C4-2B (cell line): ENCODE data around the gene ITSN1.

ENCODE experiments used
- ZFX ChIP-seq: fragments of 450-650 bp; IDR thresholded peaks from 2 replicates; pipeline ENCODE4 v1.6.1; 2017
- TF ChIP-seq, protein P1 (sequence below): fragments of 450-650 bp; conservative IDR thresholded peaks from 2 replicates; pipeline ENCODE4 v1.5.1; 2017; ENCODE audit warnings: mild to moderate bottlenecking

DNA sequence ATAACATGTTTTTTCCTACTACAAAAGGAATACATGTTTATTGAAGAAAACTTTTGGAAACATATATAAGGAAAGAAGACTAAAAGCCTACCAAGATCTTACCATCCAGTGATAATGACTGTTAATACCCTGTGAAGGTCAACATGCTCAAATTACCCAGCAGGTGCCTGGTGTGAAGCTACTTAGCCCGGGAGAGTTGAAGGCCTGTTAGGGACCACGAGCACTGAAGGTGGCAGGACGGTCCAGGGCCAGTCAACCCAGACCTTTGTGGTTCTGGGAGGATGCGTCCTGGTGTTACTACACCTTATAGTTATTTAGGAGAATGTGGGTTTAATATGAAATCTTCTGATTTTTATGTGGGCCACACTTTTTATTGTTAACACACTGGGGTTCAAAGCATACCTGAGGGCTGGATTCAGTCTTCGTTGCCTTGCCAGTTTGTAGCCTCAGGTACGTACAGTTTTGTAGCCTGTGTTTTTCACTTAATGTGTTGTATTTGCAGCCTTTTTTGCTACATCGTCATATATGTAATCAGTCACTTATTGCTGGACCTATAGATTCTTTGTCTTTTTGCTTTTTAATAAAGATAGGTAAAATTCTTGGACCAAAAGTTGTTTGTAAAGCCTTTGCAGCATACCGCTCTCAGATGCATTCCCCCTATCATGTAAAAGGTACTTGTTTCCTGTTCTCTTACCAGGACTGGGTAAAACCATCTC, 9.8 kb downstream of the ITSN1 start:
- TF ChIP-seq, protein P1, sequence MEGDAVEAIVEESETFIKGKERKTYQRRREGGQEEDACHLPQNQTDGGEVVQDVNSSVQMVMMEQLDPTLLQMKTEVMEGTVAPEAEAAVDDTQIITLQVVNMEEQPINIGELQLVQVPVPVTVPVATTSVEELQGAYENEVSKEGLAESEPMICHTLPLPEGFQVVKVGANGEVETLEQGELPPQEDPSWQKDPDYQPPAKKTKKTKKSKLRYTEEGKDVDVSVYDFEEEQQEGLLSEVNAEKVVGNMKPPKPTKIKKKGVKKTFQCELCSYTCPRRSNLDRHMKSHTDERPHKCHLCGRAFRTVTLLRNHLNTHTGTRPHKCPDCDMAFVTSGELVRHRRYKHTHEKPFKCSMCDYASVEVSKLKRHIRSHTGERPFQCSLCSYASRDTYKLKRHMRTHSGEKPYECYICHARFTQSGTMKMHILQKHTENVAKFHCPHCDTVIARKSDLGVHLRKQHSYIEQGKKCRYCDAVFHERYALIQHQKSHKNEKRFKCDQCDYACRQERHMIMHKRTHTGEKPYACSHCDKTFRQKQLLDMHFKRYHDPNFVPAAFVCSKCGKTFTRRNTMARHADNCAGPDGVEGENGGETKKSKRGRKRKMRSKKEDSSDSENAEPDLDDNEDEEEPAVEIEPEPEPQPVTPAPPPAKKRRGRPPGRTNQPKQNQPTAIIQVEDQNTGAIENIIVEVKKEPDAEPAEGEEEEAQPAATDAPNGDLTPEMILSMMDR = no peak
- TF ChIP-seq ZFX = no peak
